NCI-H1105 (cell line): ENCODE data around the gene MLN.
"Not testable (repeated sequence)": the region's sequence is repeated elsewhere in the genome, so short reads cannot be mapped to it uniquely, and the experiment has no call there.

Experiments used
- DNase-seq: peaks from one replicate; lab custom pipeline; 2025; lab: John Stamatoyannopoulos, UW

MLN gene

GRCh38 chr6:33834401-33835392 lies 30.9 kb upstream of the MLN start:
- no peak for DNase-seq

DNA sequence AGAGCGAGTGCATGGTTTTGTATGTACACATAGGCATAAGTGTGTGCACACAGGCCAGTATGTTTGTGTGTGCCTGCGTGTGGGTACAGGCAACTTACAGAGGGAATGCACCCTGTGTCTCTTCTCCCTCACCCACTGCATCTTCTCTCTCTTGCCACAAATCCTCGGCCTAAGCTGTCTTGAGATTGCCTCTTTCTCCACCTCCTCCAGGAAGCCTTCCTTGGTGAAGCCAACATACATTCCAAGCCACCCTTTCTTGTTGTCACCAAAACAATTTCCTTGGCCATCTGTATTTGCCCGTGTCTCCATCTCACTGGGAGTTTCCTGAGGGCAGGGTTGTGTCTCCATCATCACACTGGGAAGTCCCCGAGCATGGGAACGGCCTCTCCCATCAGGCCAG lies 29.8 kb upstream of the MLN start:
- no peak for DNase-seq

GRCh38 chr6:33832831-33833230 lies 29.0 kb upstream of the MLN start:
- not testable (repeated sequence) for DNase-seq

GRCh38 chr6:33831725-33832124 lies 27.9 kb upstream of the MLN start:
- not testable (repeated sequence) for DNase-seq

GRCh38 chr6:33830635-33831240 lies 26.9 kb upstream of the MLN start:
- DNase-seq = no peak

GRCh38 chr6:33828764-33829731 lies 25.2 kb upstream of the MLN start:
- no peak for DNase-seq

- no peak for DNase-seq
These were observed 24.6 kb upstream of the MLN start for GRCh38 chr6:33828452-33828763.

DNA sequence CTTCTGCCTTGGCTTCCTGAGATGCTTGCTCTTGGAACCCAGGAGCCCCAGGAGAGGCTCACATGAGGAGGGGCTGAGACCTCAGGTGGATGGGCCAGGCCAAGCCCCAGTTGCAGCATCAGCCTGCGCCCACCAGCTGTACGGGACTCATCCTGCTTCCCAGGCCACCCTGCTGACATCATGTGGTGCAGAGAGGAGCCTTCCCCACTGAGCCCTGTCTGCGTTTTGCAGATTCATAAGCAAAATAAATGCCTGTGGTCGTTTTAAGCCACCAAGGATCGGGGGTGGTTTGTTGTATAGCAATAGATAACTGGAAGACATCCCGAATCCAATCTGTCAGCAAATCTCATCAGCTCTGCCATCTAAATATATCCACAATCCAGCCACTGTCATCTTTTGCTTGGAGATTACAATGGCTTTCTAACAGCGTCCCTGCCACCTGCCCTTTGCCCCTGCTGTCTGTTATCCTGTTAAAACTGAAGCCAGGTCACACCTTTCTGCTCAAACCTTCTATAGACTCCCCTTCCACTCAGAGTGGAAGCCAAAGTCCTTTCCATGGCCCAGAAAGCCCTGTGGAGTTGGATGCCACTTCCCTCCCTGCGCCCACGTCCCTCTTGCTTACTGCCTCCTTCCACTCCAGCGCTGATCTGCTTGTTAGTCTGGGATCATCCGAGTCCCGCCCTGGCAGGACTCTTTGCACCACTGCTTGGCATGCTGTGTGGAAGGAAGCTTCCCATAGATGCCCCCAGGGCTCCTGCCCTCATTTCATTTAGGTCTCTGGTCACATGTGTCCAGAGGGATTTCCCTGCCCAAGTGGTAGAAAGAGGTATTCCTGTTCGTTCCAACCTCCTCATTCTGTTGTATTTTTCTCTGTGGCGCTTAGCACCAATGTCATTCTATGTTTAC lies 24.0 kb upstream of the MLN start:
- no peak for DNase-seq

DNA sequence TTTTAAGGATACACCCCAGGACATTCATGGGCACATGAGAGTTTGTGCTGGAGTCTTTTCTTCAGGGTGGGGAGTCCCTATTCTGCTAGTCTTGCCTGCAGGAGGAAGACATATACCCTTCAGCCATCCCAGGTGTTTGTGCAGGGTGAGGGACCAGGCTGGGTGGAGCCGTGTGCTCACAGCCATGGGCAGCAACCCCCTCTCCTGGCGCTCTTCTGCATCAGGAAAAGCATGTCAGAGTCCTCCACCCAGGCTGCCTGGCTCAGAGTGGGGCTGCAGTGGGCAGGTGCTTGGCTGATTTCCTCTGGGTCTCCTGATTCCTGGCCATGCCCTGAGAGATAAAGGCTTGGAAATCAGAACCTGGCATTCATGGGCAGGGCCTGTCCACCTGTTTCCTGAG lies 22.7 kb upstream of the MLN start:
- no peak for DNase-seq

DNA sequence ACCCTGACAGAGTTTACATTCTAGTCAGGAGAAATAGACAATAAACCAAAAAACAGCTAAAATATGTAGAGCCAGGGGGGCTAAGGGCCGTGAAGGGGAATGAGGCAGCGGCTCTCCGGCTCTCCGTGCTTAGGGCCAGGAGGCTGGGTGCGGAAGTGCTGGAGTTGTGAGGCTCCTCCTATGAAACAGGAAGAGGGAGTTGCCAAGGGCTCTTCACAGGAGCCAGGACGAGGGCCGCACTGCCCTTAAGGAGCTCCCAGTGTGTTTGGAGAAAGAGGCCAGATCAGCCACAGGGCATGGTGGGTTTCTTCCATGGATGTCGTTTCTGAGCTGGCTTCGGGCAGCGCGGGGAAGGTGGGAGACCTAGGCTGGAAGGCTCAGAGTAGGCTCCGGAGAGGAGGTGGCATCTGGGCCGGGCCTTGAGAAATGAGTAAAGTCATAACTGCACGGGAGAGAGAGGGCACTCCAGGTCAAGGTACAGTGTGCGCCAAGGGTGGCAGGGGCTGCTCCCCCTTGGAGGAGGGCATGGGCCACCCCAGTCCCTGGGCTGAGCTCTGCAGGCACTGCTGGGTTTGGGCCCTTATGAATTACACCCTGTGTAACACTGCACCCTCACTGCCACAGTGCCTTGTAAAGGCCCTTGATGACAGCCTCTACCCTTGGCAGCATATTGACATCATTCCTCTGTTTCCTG lies 20.8 kb upstream of the MLN start:
- no peak for DNase-seq

DNA sequence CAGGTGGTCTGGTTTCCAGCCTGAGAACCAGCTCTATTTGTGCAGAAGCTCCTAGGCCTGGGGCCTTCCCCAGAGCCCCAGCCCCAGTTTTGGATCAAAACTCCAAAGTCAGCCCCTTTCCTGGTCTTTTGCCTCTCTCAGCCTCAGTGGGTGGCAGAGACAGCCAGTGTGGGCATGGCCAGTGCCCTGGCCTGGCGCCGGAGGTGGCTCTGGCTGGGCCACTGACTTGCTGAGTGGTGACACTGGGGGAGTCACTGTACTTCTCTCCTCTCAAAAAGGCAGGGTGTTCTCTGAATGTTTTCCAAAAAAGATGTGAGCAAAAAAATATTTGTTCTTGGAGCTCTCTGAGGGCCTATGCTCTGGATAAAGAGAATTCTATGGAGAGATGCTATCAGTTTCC lies 20.0 kb upstream of the MLN start:
- DNase-seq = no peak

DNA sequence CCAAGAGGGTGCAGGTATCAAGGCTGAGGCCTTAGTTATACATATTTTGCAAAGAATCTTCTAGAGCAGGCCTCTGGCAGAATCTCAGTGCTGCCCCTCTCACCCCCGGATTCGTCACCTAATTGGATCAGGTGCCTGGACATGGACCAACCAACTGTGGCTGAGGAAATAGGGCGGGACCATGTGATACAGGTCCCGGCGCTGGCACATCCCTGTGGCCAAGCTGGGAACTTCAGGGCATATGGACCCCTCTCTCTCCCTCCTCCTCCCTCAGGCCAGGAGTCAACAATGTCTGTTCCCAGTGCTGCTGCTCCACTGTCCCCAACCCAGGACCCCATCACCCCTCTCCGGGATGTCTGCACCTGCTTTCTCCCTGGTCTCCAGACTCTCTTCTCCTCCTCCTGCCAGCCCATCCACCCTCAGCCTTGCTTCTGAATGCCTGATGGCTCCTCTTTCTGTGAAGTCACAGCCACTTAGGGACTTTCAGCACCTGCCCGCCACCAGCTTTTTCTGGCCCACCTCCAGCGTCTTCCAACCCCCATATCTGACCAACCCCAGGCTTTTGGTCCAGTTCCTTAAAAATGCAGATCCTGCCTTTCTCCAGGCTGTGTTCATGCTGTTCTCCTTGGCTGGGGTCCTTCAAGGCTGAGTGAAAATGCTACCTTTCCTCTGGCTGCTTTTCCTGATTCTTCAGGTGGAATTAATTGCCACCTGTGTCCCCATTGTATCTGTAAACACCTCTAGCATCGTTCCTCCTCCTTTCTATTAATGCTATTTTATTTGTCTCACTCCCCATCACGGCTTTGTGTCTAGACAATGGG lies 19.0 kb upstream of the MLN start:
- peak; percentile 61 for DNase-seq

GRCh38 chr6:33820784-33821520 lies 17.1 kb upstream of the MLN start:
- DNase-seq = no peak

DNA sequence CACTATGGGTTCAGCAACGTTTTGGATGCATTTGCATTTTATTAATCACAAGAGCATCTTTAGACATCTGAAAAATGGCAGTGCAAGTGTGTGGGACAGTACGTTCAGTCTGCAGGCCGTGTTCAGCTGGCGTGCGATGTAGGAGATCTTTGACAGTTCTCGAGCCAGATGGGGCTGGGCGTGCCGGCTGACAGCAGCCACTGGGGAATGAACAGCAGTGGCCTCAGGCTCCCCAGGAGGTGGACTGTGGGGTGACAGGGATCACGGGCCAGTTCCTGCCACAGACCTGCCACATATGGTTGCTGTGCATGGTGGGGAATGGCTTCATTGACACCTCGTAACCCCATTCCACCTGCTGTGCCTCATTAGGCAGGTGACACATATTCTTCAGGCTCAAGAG lies 16.4 kb upstream of the MLN start:
- DNase-seq = no peak

DNA sequence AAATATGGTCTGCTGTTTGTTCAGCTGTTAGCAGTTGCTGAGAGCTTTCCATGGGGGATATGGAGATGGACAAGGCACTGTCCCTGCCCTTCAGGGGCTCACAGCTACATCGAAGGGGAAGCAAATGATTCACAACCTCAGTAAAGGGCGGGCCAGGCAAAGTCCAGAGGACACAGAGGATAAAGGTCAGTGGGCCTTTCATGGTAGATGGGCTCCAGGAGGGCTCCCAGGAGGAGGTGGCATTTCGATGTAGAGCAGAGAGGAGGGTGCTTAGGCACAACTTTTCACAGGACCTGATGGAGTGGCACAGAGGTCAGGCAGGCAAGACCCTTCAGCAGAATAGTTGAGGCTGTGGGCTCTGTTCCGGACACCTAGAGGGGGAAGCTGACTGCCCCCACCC lies 15.2 kb upstream of the MLN start:
- DNase-seq = no peak

DNA sequence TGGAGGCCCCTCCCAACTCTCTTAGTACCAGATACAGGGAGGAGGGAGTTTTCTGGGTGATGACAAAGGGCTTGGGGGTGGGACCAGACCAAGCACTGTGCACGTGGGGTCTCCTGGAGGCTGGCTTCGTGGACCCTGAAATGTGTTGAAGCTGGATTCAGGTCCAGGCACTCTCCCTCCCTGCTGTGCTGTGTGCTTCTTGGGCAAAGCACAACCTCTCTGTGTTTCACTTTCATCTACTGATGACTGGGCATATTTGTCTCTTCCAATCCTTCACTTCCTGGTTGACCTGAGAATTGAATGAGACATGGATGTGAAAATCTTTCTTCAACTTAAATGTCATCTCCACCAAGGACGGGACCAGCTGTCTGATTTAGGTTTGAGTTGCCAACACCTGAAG lies 14.5 kb upstream of the MLN start:
- DNase-seq = no peak

- DNase-seq = no peak
These were observed 13.7 kb upstream of the MLN start for GRCh38 chr6:33817489-33817888.

DNA sequence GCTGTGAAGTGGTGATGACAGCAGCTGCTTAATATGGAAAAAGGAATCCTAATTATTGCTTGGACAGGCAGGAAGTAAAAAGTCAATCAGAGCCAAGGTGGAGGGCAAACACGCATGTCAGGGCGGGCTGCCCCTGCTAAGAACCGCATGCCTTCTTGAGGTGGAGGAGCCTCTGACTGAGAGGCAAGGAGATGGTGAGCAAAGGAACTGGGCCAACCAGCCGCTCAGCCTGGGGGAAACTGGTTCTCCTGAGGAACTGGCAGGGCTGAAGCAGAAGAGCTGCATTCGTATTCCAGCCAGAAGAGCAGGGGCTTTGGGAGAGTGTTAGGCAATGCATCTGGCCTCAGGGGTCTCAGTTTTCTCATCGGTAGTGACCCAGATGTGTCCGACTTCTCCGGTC lies 13.1 kb upstream of the MLN start:
- no peak for DNase-seq

DNA sequence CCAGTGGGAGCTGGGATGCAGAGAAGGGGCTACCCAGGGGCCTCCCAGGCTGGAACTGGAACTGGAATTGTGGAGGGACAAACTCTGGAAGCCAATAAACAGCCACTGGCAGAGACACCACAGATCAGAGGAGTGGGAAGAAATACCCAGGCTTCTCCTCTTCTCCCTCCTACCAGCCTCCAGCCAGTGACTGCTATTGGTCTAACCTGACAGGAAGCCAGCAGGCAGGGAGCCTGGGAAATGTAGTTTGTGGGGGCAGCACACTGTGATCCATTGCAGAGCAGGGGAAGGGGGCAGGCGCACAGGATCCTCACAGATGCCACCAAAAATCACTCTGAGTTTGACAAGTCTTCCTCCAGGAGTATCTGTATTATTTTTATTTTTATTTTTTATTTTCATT lies 12.1 kb upstream of the MLN start:
- peak; percentile 17 for DNase-seq
